ENCODE measurements around the gene NLN.

DNA sequence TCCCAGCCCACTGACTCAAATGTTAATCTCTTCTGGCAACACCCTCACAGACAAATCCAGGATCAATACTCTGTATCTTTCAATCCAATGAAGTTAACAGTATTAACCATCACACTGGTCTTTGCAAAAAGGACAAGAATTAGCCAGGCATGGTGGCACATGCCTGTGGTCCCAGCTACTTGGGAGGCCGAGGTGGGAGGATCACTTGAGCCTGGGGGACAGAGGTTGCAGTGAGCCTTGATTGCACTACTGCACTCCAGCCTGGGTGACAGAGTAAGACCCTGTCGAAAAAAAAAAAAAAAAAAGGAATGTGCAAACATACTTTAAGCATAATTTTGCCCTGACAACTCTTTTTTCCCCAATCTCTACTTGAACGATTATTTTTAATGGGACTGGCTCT lies 146.5 kb downstream of the NLN start:
- no peak for TF ChIP-seq ILK (tag; IDR thresholded peaks at IDR 0.05; ENCODE audit: borderline replicate concordance, low read depth)
- TF ChIP-seq, protein P1, sequence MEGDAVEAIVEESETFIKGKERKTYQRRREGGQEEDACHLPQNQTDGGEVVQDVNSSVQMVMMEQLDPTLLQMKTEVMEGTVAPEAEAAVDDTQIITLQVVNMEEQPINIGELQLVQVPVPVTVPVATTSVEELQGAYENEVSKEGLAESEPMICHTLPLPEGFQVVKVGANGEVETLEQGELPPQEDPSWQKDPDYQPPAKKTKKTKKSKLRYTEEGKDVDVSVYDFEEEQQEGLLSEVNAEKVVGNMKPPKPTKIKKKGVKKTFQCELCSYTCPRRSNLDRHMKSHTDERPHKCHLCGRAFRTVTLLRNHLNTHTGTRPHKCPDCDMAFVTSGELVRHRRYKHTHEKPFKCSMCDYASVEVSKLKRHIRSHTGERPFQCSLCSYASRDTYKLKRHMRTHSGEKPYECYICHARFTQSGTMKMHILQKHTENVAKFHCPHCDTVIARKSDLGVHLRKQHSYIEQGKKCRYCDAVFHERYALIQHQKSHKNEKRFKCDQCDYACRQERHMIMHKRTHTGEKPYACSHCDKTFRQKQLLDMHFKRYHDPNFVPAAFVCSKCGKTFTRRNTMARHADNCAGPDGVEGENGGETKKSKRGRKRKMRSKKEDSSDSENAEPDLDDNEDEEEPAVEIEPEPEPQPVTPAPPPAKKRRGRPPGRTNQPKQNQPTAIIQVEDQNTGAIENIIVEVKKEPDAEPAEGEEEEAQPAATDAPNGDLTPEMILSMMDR (IDR thresholded peaks at IDR 0.05 in 2 of 3, conservative IDR thresholded peaks at IDR 0.05 in 1 of 3; ENCODE audit: insufficient read depth in 2 of 3, low read depth in 1 of 3, low read length in 3 of 3), result no peak
- TF ChIP-seq, protein P2, sequence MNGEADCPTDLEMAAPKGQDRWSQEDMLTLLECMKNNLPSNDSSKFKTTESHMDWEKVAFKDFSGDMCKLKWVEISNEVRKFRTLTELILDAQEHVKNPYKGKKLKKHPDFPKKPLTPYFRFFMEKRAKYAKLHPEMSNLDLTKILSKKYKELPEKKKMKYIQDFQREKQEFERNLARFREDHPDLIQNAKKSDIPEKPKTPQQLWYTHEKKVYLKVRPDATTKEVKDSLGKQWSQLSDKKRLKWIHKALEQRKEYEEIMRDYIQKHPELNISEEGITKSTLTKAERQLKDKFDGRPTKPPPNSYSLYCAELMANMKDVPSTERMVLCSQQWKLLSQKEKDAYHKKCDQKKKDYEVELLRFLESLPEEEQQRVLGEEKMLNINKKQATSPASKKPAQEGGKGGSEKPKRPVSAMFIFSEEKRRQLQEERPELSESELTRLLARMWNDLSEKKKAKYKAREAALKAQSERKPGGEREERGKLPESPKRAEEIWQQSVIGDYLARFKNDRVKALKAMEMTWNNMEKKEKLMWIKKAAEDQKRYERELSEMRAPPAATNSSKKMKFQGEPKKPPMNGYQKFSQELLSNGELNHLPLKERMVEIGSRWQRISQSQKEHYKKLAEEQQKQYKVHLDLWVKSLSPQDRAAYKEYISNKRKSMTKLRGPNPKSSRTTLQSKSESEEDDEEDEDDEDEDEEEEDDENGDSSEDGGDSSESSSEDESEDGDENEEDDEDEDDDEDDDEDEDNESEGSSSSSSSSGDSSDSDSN (IDR thresholded peaks at IDR 0.05; ENCODE audit: borderline replicate concordance in 1 of 2, low read depth in 2 of 2, low read length in 2 of 2), result no peak
- no peak for TF ChIP-seq FOXM1 (IDR thresholded peaks at IDR 0.05; ENCODE audit: low read depth)
- TF ChIP-seq FOXM1 (CRISPR knock-in tag; IDR thresholded peaks at IDR 0.05; ENCODE audit: low read depth), result no peak
